HEK293 (cell line): Measurements from ENCODE around the gene CHID1.

Experiments
- KLF16 ChIP-seq: fragments of 450-650 bp; formaldehyde crosslinking; IDR thresholded peaks from 2 replicates; pipeline ENCODE4 v1.5.1; 2017; ENCODE audit warnings: missing biosample characterization, missing genetic modification characterization
- RBAK ChIP-seq: fragments of 450-650 bp; formaldehyde crosslinking; IDR thresholded peaks from 2 replicates; pipeline ENCODE4 v1.5.1; 2016; ENCODE audit warnings: missing biosample characterization, missing genetic modification characterization
- TCF7L2 ChIP-seq: IDR thresholded peaks from 2 replicates; pipeline ENCODE4 v1.6.1; 2011; ENCODE audit warnings: low read depth, mild to moderate bottlenecking, inconsistent platforms, low read length, moderate library complexity, borderline replicate concordance
- ZFP3 ChIP-seq: fragments of 450-650 bp; formaldehyde crosslinking; IDR thresholded peaks from 2 replicates; pipeline ENCODE4 v1.5.1; 2016; ENCODE audit warnings: low read depth, missing biosample characterization, missing genetic modification characterization
- ZNF274 ChIP-seq, 2 experiments: fragments of 200-500 bp in 1 of 2; fragments of 450-650 bp in 1 of 2; sonication (Bioruptor generic) in 1 of 2; formaldehyde crosslinking in 1 of 2; IDR thresholded peaks; 2 replicates each; pipeline versions ENCODE4 v1.5.1 to v1.6.1; 2014 to 2016; ENCODE audit warnings: borderline replicate concordance in 1 of 2, inconsistent platforms in 1 of 2, low read length in 1 of 2, missing biosample characterization in 1 of 2, missing genetic modification characterization in 1 of 2
- ZNF629 ChIP-seq: fragments of 450-650 bp; formaldehyde crosslinking; IDR thresholded peaks from 2 replicates; pipeline ENCODE4 v1.5.1; 2017; ENCODE audit warnings: missing biosample characterization, missing genetic modification characterization
- ZNF701 ChIP-seq: fragments of 450-650 bp; formaldehyde crosslinking; IDR thresholded peaks from 2 replicates; pipeline ENCODE4 v1.5.1; 2016; ENCODE audit warnings: missing biosample characterization, missing genetic modification characterization
- ZNF792 ChIP-seq: fragments of 450-650 bp; formaldehyde crosslinking; IDR thresholded peaks from 2 replicates; pipeline ENCODE4 v1.5.1; 2016; ENCODE audit warnings: missing biosample characterization, missing genetic modification characterization
- TF ChIP-seq, protein P1 (sequence below): fragments of 450-650 bp; formaldehyde crosslinking; IDR thresholded peaks from 2 replicates; pipeline ENCODE4 v1.5.1; 2016; ENCODE audit warnings: missing biosample characterization, missing genetic modification characterization
- TF ChIP-seq, protein P2 (sequence below): fragments of 450-650 bp; formaldehyde crosslinking; IDR thresholded peaks from 2 replicates; pipeline ENCODE4 v1.5.1; 2016; ENCODE audit warnings: missing biosample characterization, missing genetic modification characterization
- TF ChIP-seq, protein P3 (sequence below): fragments of 450-650 bp; formaldehyde crosslinking; IDR thresholded peaks from 2 replicates; pipeline ENCODE4 v1.5.1; 2016; ENCODE audit warnings: missing biosample characterization, missing genetic modification characterization

DNA sequence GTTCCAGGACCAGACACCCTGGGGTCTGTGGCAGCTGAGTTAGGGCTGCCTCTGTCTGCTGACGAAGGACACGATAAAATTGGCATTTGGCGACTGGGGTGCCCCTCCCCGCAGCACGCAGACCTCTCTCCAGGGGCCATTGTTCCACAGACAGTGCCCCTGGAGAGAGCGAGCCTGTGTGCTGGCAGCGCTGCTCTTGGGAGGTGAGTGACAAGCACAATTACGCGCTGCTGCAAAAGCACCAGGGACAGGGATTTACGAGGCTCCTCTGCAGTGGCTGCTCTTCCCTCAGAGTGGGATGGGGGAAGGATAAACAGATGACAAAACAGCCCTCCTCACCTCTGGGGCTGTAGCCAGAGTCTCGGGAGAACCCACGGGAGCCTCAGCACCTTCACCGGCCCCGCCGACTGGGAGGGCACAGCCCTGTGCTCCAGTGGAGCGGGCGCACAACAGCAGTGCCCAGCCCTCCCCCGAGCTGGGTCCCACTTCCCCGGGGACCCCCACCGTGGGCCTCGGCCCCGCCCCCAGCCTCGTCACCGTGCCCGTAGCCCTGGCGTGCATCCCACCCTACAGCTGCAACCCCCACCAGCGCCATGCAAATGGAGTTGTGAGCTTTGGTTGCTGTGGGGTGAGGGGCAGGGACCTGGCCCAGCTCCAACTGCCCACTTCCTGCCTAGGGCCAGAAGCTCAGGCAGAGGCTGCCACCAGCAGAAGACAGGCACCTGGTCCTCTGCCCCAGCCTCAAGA is 19.6 kb downstream of the CHID1 start:
- TF ChIP-seq TCF7L2 (no peak), ZFP3 (tag by site-specific recombination) (no peak), ZNF792 (tag by site-specific recombination) (no peak), ZNF701 (tag by site-specific recombination) (no peak), ZNF629 (tag by site-specific recombination) (no peak), KLF16 (no peak), ZNF274 (IDR thresholded peaks at IDR 0.05; ENCODE audit: low read length) (no peak), ZNF274 (tag by site-specific recombination; IDR thresholded peaks at IDR 0.05; ENCODE audit: borderline replicate concordance) (no peak), RBAK (tag by site-specific recombination) (no peak)
- TF ChIP-seq, protein P1, sequence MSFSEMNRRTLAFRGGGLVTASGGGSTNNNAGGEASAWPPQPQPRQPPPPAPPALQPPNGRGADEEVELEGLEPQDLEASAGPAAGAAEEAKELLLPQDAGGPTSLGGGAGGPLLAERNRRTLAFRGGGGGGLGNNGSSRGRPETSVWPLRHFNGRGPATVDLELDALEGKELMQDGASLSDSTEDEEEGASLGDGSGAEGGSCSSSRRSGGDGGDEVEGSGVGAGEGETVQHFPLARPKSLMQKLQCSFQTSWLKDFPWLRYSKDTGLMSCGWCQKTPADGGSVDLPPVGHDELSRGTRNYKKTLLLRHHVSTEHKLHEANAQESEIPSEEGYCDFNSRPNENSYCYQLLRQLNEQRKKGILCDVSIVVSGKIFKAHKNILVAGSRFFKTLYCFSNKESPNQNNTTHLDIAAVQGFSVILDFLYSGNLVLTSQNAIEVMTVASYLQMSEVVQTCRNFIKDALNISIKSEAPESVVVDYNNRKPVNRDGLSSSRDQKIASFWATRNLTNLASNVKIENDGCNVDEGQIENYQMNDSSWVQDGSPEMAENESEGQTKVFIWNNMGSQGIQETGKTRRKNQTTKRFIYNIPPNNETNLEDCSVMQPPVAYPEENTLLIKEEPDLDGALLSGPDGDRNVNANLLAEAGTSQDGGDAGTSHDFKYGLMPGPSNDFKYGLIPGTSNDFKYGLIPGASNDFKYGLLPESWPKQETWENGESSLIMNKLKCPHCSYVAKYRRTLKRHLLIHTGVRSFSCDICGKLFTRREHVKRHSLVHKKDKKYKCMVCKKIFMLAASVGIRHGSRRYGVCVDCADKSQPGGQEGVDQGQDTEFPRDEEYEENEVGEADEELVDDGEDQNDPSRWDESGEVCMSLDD (tag by site-specific recombination), result no peak
- TF ChIP-seq, protein P2, sequence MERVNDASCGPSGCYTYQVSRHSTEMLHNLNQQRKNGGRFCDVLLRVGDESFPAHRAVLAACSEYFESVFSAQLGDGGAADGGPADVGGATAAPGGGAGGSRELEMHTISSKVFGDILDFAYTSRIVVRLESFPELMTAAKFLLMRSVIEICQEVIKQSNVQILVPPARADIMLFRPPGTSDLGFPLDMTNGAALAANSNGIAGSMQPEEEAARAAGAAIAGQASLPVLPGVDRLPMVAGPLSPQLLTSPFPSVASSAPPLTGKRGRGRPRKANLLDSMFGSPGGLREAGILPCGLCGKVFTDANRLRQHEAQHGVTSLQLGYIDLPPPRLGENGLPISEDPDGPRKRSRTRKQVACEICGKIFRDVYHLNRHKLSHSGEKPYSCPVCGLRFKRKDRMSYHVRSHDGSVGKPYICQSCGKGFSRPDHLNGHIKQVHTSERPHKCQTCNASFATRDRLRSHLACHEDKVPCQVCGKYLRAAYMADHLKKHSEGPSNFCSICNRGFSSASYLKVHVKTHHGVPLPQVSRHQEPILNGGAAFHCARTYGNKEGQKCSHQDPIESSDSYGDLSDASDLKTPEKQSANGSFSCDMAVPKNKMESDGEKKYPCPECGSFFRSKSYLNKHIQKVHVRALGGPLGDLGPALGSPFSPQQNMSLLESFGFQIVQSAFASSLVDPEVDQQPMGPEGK, result no peak
- TF ChIP-seq, protein P3, sequence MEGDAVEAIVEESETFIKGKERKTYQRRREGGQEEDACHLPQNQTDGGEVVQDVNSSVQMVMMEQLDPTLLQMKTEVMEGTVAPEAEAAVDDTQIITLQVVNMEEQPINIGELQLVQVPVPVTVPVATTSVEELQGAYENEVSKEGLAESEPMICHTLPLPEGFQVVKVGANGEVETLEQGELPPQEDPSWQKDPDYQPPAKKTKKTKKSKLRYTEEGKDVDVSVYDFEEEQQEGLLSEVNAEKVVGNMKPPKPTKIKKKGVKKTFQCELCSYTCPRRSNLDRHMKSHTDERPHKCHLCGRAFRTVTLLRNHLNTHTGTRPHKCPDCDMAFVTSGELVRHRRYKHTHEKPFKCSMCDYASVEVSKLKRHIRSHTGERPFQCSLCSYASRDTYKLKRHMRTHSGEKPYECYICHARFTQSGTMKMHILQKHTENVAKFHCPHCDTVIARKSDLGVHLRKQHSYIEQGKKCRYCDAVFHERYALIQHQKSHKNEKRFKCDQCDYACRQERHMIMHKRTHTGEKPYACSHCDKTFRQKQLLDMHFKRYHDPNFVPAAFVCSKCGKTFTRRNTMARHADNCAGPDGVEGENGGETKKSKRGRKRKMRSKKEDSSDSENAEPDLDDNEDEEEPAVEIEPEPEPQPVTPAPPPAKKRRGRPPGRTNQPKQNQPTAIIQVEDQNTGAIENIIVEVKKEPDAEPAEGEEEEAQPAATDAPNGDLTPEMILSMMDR (tag by site-specific recombination), result no peak
